ENCODE data around the gene NFKB2. TPM values are rescaled to one million over a fixed set of nuclear protein-coding genes. Genes with fewer than 3 reads are reported as not detected.

The NFKB2 gene
- total RNA-seq, 6 experiments from 2014 or later, result 7.5 to 46.0 (median 19.4) TPM

GRCh38 chr10:102424145-102424544, 28.6 kb downstream of the NFKB2 start:
- TF ChIP-seq, protein P1, sequence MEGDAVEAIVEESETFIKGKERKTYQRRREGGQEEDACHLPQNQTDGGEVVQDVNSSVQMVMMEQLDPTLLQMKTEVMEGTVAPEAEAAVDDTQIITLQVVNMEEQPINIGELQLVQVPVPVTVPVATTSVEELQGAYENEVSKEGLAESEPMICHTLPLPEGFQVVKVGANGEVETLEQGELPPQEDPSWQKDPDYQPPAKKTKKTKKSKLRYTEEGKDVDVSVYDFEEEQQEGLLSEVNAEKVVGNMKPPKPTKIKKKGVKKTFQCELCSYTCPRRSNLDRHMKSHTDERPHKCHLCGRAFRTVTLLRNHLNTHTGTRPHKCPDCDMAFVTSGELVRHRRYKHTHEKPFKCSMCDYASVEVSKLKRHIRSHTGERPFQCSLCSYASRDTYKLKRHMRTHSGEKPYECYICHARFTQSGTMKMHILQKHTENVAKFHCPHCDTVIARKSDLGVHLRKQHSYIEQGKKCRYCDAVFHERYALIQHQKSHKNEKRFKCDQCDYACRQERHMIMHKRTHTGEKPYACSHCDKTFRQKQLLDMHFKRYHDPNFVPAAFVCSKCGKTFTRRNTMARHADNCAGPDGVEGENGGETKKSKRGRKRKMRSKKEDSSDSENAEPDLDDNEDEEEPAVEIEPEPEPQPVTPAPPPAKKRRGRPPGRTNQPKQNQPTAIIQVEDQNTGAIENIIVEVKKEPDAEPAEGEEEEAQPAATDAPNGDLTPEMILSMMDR (IDR thresholded peaks at IDR 0.05), result no peak
- TF ChIP-seq POLR2A (IDR thresholded peaks at IDR 0.05), result no peak
- no peaks in the 10 kb centered on the region for H3K27me3 ChIP-seq
- H3K4me1 ChIP-seq, result peaks cover 0 to 25% (median 11%) of the 10 kb centered on the region in 4 donors
- H3K9me3 ChIP-seq, result no peaks in the 10 kb centered on the region
- H3K36me3 ChIP-seq, result peaks cover 0 to 5% (median 2%) of the 10 kb centered on the region in 4 donors
- H3K4me3 ChIP-seq, result no peak overlapping the region
- no peak overlapping the region for H3K27ac ChIP-seq
- WGBS (ENCODE audit: insufficient coverage, low coverage, low lambda C conversion rate, missing lambda C conversion rate), result 91% methylated on average over 5 of the region's 9 CpGs
- no peak for ATAC-seq
- no peak for DNase-seq
- intact Hi-C loops (cut with DNase I), result no loop called here

DNA sequence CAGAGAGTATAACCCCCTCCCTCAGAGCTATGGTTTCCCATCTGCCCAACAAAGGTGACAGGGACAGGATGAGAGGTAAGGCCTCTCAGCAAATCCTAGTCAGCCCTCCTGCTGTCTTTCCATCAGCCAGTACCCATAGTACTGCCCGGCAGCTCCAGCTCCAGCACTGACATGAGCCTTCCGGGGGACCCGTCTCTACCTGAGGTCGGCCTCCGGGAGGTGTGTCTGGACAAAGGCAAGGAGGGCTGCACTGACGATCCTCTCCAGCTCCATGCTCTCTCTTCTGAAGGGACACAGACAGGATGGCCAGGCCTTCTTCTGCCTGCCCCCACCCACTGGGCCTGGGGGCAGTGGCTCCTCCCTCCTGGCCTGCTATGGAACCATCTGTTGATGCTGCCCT, 29.4 kb downstream of the NFKB2 start:
- no peaks in the 10 kb centered on the region for H3K27me3 ChIP-seq
- peaks cover 0 to 18% (median 7%) of the 10 kb centered on the region in 4 donors for H3K4me1 ChIP-seq
- no peak overlapping the region for H3K27ac ChIP-seq
- no peaks in the 10 kb centered on the region for H3K9me3 ChIP-seq
- no peak overlapping the region for H3K4me3 ChIP-seq
- DNase-seq (no peak), ATAC-seq (no peak)
- TF ChIP-seq, protein P1 (IDR thresholded peaks at IDR 0.05), result no peak
- no peak for TF ChIP-seq POLR2A (IDR thresholded peaks at IDR 0.05)
- no CpG with 5 or more reads among the region's 6 CpGs for WGBS (ENCODE audit: insufficient coverage, low coverage, low lambda C conversion rate, missing lambda C conversion rate)
- intact Hi-C loops (cut with DNase I), result no loop called here
- H3K36me3 ChIP-seq, result peaks cover 0 to 5% (median 2%) of the 10 kb centered on the region in 4 donors

DNA sequence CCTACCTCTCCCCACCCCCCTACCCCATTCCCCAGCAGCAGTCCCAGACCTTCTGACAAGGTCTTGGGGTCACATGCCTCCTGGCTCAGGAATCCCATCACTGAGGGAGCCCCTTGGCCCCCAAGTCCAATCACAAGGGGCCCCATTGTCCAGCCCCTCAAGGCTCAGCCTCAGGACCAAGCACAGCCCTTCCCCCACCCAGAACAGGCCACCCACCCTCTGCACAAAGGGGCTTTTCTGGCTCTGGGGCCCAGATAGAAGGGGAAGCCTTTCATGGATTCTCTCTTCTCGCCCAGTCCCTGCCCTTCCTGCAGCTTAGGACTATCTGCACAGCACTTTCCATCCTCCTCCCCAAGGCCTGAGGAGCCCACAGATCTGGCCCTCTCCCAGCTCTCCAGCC, 29.9 kb downstream of the NFKB2 start:
- 80% methylated on average over 1 of the region's 1 CpG for WGBS (ENCODE audit: insufficient coverage, low coverage, low lambda C conversion rate, missing lambda C conversion rate)
- no peak for TF ChIP-seq POLR2A (IDR thresholded peaks at IDR 0.05)
- TF ChIP-seq, protein P1 (IDR thresholded peaks at IDR 0.05), result no peak
- H3K4me3 ChIP-seq, result no peak overlapping the region
- ATAC-seq (no peak), DNase-seq (no peak)
- no peaks in the 10 kb centered on the region for H3K9me3 ChIP-seq
- H3K27me3 ChIP-seq, result no peaks in the 10 kb centered on the region
- H3K4me1 ChIP-seq, result peaks cover 0 to 13% (median 3%) of the 10 kb centered on the region in 4 donors
- intact Hi-C loops (cut with DNase I), result no loop called here
- peaks cover 0 to 5% (median 2%) of the 10 kb centered on the region in 4 donors for H3K36me3 ChIP-seq
- no peak overlapping the region for H3K27ac ChIP-seq

DNA sequence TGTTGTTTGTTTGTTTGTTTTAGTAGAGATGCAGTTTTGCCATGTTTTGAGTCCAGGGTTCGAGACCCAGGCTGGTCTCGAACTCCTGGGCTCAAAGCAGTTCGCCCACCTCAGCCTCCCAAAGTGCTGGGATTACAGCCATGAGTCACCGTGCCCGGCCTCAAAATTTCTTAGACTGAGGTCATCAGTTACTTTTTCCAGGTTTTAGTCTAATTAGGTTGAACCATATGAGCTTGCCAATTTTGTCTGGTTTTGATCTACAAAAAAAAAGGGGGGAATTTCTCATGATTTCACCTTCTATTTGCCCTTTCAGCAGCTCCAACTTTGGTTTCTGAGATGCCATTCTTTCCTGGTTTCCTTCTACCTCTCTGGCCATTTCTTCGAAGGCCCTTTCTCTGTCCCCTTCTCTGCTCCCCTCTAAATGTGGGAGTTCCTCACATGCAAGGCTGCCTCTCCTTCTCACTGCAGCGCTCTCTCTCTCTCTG, 31.3 kb downstream of the NFKB2 start:
- TF ChIP-seq, protein P1 (IDR thresholded peaks at IDR 0.05), result no peak
- TF ChIP-seq POLR2A (IDR thresholded peaks at IDR 0.05), result no peak
- Histone ChIP-seq H3K27ac (no peak overlapping the region), H3K27me3 (no peaks in the 10 kb centered on the region), H3K4me1 (peaks cover 0 to 17% (median 3%) of the 10 kb centered on the region in 4 donors), H3K9me3 (no peaks in the 10 kb centered on the region), H3K4me3 (no peak overlapping the region), H3K36me3 (peaks cover 0 to 5% (median 2%) of the 10 kb centered on the region in 4 donors)
- 84% methylated on average over 3 of the region's 7 CpGs for WGBS (ENCODE audit: insufficient coverage, low coverage, low lambda C conversion rate, missing lambda C conversion rate)
- DNase-seq (no peak), ATAC-seq (no peak)
- intact Hi-C loops (cut with DNase I), result no loop called here
